ENCODE measurements around the gene SAXO1. TPM values are rescaled to one million over a fixed set of nuclear protein-coding genes. Genes with fewer than 3 reads are reported as not detected.

Gene SAXO1
- total RNA-seq, 1 experiment from 2014 or later: not detected

DNA sequence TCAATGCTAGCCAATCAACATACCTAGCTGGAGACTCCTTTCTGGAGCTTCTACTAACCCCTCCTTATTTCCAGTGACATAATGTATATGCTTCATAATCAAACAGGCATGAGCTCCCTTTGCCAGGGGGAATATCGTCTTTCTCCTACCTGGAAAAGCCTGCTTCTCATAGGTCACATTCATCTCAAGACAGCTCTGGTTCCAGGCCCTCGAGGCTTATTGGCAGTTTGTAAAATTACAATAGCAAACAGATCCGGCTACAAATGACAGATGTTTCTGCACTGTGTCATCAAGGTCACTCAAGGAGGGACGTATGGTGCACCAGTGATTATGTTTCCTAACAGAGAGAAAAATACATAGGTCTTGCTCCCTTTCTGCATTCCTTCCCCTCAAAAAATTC lies 140.0 kb downstream of the SAXO1 start:
- RAD21 ChIA-PET (ENCODE audit: low non-redundant PET in 1 of 2, low total read pairs in 2 of 2, uncharacterized antibody in 2 of 2, unreplicated experiment in 2 of 2): no interaction called here
- H3K27me3 ChIP-seq (ENCODE audit: insufficient read depth, low read length): no peaks in the 10 kb centered on the region
- no peak for ATAC-seq
- TF ChIP-seq CBX3 (IDR thresholded peaks at IDR 0.05; ENCODE audit: low read depth): no peak
- TF ChIP-seq SRF (IDR thresholded peaks at IDR 0.05; ENCODE audit: low read depth): no peak
- TF ChIP-seq EGR1 (IDR thresholded peaks at IDR 0.05; ENCODE audit: low read depth): no peak
- no peak for TF ChIP-seq ZNF274 (IDR thresholded peaks at IDR 0.05; ENCODE audit: low read depth, low read length)
- no peak for TF ChIP-seq SP1 (IDR thresholded peaks at IDR 0.05; ENCODE audit: low read depth)
- no peak for TF ChIP-seq POLR2AphosphoS5 (IDR thresholded peaks at IDR 0.05; ENCODE audit: low read depth, low read length)
- TF ChIP-seq, protein P1, sequence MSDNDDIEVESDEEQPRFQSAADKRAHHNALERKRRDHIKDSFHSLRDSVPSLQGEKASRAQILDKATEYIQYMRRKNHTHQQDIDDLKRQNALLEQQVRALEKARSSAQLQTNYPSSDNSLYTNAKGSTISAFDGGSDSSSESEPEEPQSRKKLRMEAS (IDR thresholded peaks at IDR 0.05): no peak
- TF ChIP-seq, protein P2, sequence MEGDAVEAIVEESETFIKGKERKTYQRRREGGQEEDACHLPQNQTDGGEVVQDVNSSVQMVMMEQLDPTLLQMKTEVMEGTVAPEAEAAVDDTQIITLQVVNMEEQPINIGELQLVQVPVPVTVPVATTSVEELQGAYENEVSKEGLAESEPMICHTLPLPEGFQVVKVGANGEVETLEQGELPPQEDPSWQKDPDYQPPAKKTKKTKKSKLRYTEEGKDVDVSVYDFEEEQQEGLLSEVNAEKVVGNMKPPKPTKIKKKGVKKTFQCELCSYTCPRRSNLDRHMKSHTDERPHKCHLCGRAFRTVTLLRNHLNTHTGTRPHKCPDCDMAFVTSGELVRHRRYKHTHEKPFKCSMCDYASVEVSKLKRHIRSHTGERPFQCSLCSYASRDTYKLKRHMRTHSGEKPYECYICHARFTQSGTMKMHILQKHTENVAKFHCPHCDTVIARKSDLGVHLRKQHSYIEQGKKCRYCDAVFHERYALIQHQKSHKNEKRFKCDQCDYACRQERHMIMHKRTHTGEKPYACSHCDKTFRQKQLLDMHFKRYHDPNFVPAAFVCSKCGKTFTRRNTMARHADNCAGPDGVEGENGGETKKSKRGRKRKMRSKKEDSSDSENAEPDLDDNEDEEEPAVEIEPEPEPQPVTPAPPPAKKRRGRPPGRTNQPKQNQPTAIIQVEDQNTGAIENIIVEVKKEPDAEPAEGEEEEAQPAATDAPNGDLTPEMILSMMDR (IDR thresholded peaks at IDR 0.05 in 2 of 3, conservative IDR thresholded peaks at IDR 0.05 in 1 of 3; ENCODE audit: borderline replicate concordance in 1 of 3, insufficient read depth in 1 of 3, low read depth in 2 of 3, low read length in 2 of 3): no peak
- no peak for TF ChIP-seq JUND (IDR thresholded peaks at IDR 0.05)
- no peak for TF ChIP-seq YY1 (IDR thresholded peaks at IDR 0.05; ENCODE audit: extremely low read depth, insufficient replicate concordance, low read depth, low read length)
- no peak for TF ChIP-seq CEBPB (IDR thresholded peaks at IDR 0.05; ENCODE audit: low read depth)
- TF ChIP-seq, protein P3, sequence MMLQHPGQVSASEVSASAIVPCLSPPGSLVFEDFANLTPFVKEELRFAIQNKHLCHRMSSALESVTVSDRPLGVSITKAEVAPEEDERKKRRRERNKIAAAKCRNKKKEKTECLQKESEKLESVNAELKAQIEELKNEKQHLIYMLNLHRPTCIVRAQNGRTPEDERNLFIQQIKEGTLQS (IDR thresholded peaks at IDR 0.05): no peak
- TF ChIP-seq, protein P4, sequence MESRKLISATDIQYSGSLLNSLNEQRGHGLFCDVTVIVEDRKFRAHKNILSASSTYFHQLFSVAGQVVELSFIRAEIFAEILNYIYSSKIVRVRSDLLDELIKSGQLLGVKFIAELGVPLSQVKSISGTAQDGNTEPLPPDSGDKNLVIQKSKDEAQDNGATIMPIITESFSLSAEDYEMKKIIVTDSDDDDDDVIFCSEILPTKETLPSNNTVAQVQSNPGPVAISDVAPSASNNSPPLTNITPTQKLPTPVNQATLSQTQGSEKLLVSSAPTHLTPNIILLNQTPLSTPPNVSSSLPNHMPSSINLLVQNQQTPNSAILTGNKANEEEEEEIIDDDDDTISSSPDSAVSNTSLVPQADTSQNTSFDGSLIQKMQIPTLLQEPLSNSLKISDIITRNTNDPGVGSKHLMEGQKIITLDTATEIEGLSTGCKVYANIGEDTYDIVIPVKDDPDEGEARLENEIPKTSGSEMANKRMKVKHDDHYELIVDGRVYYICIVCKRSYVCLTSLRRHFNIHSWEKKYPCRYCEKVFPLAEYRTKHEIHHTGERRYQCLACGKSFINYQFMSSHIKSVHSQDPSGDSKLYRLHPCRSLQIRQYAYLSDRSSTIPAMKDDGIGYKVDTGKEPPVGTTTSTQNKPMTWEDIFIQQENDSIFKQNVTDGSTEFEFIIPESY (IDR thresholded peaks at IDR 0.05; ENCODE audit: extremely low read depth, insufficient replicate concordance, low read length): no peak
- no peak for TF ChIP-seq ZFX (IDR thresholded peaks at IDR 0.05)
- TF ChIP-seq EZH2 (IDR thresholded peaks at IDR 0.05): no peak
- TF ChIP-seq FOSL1 (IDR thresholded peaks at IDR 0.05; ENCODE audit: low read depth): no peak
- TF ChIP-seq ELF1 (IDR thresholded peaks at IDR 0.05; ENCODE audit: borderline replicate concordance, low read depth): no peak
- TF ChIP-seq SIN3A (IDR thresholded peaks at IDR 0.05; ENCODE audit: low read depth): no peak
- TF ChIP-seq, protein P5, sequence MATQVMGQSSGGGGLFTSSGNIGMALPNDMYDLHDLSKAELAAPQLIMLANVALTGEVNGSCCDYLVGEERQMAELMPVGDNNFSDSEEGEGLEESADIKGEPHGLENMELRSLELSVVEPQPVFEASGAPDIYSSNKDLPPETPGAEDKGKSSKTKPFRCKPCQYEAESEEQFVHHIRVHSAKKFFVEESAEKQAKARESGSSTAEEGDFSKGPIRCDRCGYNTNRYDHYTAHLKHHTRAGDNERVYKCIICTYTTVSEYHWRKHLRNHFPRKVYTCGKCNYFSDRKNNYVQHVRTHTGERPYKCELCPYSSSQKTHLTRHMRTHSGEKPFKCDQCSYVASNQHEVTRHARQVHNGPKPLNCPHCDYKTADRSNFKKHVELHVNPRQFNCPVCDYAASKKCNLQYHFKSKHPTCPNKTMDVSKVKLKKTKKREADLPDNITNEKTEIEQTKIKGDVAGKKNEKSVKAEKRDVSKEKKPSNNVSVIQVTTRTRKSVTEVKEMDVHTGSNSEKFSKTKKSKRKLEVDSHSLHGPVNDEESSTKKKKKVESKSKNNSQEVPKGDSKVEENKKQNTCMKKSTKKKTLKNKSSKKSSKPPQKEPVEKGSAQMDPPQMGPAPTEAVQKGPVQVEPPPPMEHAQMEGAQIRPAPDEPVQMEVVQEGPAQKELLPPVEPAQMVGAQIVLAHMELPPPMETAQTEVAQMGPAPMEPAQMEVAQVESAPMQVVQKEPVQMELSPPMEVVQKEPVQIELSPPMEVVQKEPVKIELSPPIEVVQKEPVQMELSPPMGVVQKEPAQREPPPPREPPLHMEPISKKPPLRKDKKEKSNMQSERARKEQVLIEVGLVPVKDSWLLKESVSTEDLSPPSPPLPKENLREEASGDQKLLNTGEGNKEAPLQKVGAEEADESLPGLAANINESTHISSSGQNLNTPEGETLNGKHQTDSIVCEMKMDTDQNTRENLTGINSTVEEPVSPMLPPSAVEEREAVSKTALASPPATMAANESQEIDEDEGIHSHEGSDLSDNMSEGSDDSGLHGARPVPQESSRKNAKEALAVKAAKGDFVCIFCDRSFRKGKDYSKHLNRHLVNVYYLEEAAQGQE (IDR thresholded peaks at IDR 0.05; ENCODE audit: low read depth): no peak
- no peak for TF ChIP-seq TCF7L2 (IDR thresholded peaks at IDR 0.05; ENCODE audit: borderline replicate concordance, extremely low read depth, insufficient read depth, insufficient read length)
- POLR2A ChIA-PET: no interaction called here
- no peak overlapping the region for H3K4me2 ChIP-seq (ENCODE audit: low read length)
- CTCF ChIA-PET: no interaction called here
- no peak overlapping the region for H3K4me3 ChIP-seq (replicated peaks in 1 of 2; ENCODE audit: low read depth in 1 of 2, low read length in 2 of 2)
- peaks cover 0 to 7% of the 10 kb centered on the region in 2 experiments; a peak in 2 of 4 replicates for H3K9me3 ChIP-seq (ENCODE audit: control insufficient read depth in 1 of 2, insufficient read depth in 1 of 2, low read depth in 1 of 2, low read length in 2 of 2)
- no peaks in the 10 kb centered on the region for H4K20me1 ChIP-seq (ENCODE audit: insufficient read depth)
- no peak for DNase-seq (ENCODE audit: low read depth, low spot score)
- no peaks in the 10 kb centered on the region for H3K4me1 ChIP-seq (ENCODE audit: control insufficient read depth in 1 of 2, insufficient read depth in 2 of 2, low read length in 2 of 2)
- no peaks in the 10 kb centered on the region for H3K36me3 ChIP-seq (ENCODE audit: control insufficient read depth in 1 of 2, insufficient read depth in 2 of 2, low read length in 2 of 2)
- H2AFZ ChIP-seq (ENCODE audit: low read depth, low read length, poor library complexity, severe bottlenecking): no peak overlapping the region
- no peaks in the 10 kb centered on the region for H3K9me2 ChIP-seq (ENCODE audit: insufficient read depth)
- intact Hi-C loops (cut with micrococcal nuclease): loop anchor here (10.0 kb wide), 1 partner anchor 62 kb away; no protein-coding TSS in a partner anchor
- no peak overlapping the region for H3K27ac ChIP-seq (ENCODE audit: low read depth, low read length)
- no peak overlapping the region for H3K9ac ChIP-seq (ENCODE audit: low read length)
- no TSS peak for BruUV-seq (replicated peaks)
- no peaks in the 10 kb centered on the region for H3K79me2 ChIP-seq (ENCODE audit: insufficient read depth, low read length)

Data from HCT116 (cell line).